ENCODE measurements around the gene ZMYND15.

ZMYND15 gene

DNA sequence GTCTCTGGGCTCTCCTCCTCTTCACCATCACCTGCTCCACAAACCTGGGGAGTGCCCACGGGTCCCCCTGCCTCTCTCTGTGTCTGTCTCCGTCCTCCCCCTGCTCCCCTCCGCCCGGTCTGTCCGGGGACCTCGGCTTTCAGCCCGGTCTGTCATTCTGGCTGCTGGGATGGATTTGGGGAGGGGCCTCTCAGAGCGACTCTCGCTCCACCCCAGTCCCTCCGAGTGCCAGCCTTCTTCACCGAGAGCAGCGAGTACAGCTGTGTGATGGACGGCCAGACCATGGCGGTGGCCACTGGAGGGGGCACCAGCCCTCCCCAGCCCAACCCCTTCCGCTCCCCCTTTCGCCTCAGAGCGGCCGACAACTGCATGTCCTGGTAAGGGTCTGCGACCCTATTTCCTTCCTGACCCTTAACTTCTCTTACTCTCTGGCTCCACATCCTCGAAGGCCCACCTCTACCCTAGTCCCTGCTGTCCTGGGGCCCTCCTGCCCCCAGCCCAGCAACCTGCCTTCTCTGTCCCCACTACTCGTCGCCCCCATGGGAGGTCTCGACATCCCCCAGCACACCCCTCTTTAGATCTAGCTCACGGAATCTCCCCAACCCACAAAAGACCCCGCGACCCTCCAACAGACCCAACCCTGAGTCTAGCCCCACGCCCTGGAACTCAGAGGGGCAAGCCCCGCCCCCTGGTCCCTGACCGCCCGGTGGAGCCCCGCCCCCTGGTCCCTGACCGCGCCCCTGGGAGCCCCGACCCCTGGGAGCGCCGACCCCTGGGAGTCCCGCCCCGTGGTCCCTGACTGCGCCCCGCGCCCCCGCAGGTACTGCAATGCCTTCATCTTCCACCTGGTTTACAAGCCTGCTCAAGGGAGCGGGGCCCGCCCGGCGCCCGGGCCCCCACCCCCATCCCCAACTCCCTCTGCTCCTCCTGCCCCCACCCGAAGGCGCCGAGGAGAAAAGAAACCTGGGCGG, 5.7 kb downstream of the ZMYND15 start:
- DNase-seq = no peak

DNA sequence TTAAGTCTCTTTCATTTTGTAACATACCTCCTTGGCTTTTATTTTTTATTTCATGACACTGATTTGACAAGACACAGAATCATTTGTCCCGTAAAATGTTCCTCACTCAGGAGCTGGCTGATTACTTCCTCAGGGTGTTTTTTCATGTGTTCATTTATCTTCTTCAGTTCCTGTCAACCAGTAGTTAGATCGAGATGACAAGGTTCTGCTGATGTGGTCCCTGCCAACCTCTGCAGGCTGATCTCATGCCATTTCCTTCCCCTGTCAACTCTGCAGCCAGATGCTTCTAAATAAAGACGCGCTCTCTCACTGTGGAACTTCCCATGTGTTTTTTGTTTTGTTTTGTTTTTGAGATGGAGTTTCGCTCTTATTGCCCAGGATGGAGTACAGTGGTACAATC, 8.2 kb downstream of the ZMYND15 start:
- no peak for DNase-seq

DNA sequence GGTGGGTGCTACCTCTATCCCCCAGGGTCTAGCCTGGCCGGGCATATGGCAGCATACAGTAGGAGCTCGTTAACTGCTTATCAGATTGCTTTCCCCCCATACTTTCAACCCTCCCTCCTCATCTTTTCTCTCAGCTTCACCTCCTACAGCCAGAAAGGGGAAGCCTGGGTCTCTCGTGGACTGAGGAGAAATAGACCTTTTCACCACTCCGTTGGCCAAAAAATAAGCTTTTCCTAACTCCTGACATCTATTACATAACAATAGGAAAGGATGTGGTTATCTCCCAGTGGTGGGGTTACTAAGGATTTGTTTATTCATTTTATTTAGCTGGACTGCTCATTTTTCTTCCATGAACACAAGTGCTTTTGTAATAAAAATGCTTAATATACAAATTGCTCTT, 9.1 kb downstream of the ZMYND15 start:
- no peak for DNase-seq

DNA sequence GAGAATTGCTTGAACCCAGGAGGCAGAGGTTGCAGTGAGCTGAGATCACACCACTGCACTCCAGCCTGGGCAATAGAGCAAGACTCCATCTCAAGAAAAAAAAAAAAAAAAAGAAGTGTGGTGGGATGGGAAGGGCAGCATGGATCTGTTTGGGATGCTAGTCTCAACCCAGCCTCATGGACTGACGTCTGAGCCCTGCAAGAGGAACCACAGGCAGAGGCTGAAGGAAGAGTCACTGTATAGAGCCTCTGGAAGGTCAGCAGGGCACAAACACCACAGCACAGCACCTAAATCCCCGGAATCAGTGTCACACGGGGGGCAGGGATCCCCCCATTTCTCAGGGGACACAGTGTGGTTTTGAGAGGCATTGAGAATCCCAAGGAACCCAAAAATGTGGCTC, 11.0 kb downstream of the ZMYND15 start:
- DNase-seq = no peak

DNA sequence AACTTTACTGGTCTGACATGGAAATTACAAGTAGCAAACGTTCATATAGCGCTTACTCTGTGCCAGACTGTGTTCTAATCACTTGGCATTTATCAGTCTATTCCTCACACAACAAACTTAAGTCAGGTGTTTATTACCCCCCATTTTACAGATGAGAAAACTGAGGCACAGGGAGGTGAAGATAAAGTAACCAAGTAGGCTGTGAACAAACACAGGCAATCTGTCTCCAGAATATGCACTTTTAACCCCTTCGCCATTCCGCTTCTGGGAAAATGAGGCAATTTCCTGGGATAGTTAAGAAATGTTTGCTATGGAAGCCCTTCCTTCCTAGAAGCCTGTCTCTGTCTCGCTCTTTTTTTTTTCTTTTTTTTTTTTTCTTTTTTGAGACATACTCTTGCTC, 12.3 kb downstream of the ZMYND15 start:
- no peak for DNase-seq

DNA sequence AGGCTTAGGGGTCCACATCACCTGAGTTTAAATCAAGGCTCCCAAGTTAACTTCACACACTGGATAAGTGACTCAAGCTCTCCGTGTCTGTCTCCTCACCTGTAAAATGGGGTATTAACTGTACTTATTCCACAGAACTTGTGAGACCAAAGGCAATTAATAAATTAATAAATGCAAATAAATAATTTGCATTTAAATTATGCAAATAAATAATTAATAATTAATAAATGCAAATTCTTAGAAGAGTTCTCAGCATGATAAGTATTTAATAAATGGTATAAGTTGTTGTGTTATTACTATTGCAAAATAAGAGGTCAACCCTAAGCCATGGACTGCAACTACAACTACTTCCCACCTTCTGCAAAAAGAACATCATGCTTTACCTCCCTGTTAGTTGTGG, 13.8 kb downstream of the ZMYND15 start:
- no peak for DNase-seq

DNA sequence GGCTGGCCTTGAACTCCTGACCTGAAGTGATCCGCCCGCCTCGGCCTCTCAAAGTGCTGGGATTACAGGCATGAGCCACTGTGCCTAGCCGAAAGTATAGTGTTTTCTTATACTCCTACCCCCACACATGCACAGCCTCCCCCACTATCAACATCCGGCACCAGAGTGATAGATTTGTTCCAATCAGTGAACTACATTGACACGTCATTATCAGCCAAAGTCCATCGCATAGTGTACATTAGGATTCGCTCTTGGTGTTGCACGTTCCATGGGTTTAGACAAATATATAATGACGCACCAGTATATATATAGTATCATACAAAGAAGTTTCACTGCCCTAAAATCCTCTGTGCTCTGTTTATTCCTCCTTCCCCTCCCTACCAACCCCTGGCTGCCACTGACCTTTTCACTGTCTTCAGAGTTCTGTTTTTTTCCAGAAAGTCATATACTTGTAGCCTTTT, 20.2 kb downstream of the ZMYND15 start:
- DNase-seq = no peak

DNA sequence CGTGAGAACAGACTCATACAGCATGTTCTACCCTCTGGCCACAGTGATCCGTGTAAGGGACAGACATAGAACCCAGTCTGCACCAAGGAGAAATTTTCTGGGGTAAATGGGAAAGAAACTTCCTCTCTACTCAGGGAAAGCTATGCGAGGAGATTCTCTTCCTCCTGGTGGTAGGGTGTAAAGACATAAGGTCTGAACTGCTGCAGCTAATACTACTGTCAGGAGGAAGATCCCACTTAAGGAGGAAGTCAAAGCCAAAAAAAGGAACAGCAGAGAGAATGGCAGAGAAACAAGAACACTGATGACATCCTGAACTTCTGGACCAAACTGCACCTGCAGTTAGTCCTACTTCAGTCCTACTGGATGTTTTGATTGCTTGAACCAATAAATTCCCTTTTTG, 25.0 kb downstream of the ZMYND15 start:
- no peak for DNase-seq

DNA sequence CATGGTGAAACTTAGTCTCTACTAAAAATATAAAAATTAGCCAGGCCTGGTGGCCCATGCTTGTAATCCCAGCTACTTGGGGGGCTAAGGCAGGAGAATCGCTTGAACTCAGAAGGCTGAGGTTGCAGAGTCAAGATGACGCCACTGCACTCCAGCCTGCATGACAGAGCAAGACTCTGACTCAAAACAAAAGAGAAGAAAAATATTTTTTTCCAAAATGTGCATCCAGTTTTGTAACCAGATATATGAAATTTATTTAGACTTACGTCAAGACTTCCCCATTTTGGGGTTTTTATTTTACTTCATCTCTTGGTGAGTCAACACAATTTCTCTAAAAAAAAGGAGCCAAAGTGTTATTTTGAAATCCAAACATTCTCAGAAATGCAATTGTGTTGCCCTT, 26.6 kb downstream of the ZMYND15 start:
- DNase-seq = no peak

DNA sequence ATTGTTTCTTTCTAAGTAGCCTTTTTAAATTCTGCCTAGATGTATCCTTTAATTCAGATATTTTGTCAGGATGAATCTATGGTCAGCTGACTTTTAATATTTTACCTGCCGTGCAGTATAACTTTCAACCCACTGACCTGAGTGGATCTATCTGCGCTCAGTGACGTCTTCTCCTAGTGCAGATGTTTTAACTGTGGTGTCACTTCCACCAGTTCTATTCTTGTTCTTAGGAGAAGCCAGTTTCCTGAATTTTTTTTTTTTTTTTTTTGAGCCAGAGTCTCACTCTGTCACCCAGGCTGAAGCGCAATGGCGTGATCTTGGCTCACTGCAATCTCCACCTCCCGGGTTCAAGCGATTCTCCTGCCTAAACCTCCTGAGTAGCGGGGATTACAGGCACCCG, 27.1 kb downstream of the ZMYND15 start:
- no peak for DNase-seq

DNA sequence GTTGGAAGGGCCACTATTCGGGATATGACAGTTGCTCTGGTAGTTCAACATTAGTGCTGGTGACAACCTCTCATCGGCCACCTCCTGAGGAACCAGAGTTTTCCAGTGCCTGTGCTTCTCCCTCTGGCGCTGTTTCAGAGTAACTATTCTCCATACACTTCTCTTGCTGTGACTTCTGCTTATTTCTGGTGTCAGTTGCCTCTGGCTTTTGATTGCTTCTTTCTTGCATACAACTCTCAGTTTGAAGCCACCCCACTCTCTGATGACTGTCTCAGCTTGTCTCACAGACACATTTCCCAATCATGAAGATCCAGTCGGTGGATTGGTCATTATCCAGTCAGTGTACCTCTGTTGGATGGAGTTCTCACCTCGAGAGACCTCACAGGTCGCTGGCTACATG, 28.7 kb downstream of the ZMYND15 start:
- no peak for DNase-seq

DNA sequence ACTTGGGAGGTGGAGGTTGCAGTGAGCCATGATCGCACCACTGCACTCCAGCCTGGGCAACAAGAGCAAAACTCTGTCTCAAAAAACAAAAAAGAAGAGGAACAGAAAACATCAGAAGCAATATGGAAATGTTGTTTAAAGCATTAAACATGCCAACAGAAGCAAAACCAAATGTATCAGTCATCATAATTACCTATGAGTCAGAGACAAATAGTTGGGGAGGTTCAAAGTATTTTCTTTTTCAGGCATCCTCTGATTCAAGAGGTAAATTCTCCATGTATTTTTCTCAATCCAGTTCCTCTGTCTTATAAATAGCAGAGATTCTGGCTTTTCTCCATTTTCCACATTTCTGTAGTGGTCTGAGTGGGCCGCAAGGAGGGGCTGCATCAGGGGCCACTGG, 30.0 kb downstream of the ZMYND15 start:
- DNase-seq = no peak

DNA sequence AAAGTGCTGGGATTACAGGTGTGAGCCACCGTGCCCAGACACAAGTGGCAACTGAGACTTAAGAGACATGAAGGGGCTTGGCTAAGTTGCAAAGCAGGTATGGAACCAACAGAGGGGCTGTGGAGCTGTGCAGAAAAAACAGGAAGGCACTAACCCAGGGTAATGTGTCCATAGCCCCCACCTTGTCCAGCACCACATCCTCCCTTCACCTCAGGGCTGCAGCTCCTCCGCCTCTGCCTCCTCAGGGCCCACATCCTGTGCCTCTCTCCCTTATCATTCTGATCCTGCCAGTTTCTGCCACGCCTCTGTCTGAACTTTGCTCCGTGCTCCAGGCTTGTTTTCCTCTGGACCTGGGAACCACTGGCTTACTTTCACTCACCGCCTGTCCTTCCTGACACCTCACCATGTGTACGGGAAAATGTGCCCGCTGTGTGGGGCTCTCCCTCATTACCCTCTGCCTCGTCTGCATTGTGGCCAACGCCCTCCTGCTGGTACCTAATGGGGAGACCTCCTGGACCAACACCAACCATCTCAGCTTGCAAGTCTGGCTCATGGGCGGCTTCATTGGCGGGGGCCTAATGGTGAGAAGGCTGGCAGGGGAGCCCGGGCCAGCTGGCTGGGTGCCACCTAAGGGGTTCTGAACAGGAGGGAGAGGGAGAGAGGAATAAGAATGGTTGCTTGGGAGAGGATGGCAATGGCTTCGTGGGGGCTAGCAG, 32.0 kb downstream of the ZMYND15 start, which contains the start of gene TM4SF5:
TSS of gene TM4SF5 (plus strand) at position 368 of the 716 bp plus-strand sequence. CDS start at position 405, 37 bp downstream.
- no peak for DNase-seq

DNA sequence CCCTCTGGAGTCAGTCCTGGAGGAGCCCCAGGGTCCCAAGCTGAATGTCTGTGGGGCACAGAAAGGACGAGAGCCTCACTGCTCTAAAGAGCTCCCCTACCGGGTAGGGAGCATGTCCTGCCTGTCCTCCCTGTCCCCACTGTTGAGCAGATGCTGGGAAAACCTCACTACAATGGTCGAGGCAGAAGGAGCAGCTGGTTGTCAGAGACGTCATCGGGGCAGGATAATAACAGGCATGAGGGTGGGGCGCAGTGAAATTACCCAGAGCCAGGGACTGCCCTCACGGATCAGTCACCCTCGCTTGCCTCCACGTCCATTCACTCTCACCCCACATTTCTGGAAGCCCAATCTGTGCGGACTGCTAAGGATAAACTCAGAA, 32.6 kb downstream of the ZMYND15 start:
- no peak for DNase-seq

DNA sequence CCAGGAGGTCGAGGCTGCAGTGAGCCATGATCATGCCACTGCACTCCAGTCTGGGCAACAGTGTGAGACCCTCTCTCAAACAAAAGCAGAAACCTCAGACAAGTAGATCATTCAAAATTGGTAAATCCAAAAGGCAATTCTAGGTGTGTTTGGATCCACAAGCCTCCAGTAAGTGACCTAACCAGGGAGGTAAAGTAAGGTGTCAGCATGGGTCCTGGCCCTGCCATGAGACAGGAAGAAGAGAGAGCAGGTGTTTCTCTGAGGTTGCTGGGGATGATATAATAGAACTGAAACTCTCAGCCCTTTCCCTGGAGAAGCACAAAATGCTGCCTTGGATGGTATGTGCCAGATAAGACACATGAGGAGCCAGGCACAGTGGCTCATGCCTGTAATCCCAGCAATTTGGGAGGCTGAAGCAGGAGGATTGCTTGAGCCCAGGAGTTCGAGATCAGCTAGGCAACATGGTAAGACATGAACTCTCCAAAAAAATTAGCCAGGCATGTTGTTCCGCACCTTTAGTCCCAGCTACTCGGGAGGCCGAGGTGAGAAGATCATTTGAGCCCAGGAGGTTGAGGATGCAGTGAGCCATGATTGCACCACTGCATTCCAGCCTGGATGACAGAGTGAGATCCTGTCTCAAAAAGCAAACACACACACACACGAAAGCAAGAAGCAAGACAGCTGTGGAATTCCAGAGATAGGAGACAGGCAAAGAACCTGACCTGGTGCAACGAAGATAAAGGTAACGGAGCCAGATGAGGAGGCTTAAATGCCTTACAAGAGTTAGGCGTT, 38.5 kb downstream of the ZMYND15 start:
- DNase-seq = no peak

DNA sequence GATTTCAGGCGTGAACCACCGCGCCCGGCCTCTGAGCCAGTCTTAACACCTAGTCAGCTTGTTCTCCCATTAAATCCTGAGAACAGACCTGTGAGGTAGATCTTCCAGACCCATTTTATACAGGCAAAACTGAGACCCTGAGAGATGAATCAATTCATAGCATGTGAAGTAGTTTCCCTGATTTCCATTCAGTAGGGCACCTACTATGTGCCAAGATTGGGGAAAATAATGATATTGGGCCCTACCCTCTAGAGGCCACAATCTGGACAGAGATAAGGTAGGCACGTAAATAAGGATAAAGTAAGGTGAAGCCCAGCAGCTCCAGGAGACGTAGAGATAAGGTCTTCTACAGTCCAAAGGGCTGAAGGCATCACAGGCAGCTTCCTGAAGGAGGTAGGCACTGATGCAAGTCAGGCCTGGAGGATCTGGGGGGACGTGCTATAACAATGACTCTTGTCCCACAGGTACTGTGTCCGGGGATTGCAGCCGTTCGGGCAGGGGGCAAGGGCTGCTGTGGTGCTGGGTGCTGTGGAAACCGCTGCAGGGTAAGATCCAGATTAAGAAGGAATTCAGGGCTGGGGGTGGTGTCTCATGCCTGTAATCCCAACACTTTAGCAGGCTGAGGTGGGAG, 40.8 kb downstream of the ZMYND15 start:
- DNase-seq = no peak

DNA sequence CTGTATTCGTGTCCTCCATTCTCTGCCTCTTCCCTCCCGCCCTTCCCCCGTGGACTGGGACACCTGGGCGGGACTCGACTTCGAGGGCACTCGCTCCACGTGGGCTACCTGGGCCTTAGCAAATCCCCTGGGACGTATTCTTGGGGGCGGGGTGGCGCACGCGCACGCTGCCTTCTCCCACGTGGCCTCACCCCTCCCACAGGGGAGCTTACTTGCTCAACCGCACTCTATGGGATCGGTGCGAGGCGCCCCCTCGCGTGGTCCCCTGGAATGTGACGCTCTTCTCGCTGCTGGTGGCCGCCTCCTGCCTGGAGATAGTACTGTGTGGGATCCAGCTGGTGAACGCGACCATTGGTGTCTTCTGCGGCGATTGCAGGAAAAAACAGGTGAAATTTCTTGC, 43.0 kb downstream of the ZMYND15 start:
- DNase-seq = no peak

DNA sequence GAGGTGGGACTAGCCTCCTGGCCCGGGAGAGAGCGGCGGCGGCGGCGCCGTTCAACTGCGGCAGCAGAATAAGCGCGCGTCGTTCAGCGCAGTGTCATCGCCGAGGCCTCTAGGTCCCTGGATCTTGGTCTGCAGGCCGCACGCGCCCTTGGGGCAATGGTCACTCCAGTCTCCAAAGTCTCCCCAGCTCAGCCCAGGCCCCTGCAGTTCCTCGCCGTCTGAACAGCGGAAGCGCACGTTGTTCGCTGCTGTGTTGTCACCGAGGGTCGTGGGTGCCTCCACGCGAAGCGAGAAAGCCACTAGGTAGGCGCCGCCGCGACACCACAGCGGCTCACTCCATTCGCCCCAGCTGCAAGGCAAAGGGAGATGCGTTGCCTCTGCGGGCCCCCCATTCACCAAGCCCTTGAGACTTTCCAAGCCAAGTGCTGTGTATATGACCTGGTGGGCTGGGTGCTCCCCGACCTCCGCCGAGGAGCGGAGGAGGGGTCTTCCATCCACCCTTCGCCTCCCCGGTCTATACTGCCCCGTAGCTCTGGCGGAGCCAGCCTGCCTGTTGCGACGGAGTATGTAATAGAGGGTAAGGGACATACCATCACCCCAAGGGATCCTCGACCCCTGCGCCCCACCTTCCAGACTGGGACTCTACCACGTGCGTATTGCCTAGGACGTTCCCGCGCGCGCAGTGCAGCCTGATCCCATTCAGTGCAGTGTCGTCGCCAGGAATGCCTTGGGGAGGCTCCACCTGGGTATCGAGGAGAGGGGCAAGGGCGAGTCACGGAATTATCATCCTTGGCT, 45.9 kb downstream of the ZMYND15 start:
- no peak for DNase-seq

DNA sequence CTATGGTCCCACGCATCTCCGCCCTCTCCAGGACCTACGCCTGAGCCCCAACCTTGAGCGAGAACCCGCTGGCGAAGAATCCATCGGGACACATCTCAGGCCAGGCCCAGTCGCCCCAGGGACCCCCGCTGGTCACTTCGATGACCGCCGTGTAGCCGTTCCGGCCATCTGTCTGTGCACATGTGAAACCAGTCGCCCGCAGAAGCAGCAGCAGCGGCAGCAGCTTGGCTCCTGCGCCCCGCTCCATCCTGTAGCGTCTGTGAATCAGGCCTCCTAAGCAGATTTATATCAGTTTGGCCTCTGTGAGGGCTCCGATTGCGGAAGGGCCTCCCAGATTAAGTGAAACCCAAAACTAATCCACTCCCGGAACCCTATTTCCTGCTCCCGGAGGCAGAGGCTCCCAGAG, 46.5 kb downstream of the ZMYND15 start, which contains the start of gene VMO1:
TSS of gene VMO1 (minus strand) at position 259 of the 406 bp plus-strand sequence. CDS start at position 247, 12 bp downstream.
- DNase-seq = no peak

DNA sequence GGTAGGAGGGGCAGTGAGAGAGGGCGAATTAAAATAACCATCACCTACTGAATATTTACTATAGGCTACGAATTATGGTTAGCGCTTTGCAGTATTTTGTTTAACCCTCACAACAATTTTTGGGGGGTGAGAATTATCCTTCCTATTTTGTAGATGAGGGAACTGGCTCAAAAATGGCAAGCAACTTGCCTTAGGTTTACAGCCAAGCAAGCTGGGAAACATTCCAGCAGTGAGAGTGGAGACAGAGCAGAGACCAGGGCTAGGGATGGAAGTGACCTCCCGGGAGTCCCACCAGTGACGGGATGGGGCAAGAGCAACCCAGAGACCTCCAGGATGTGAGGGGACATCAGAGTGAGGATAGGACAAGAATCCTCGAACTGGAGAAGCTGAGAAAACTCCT, 46.9 kb downstream of the ZMYND15 start:
- no peak for DNase-seq

DNA sequence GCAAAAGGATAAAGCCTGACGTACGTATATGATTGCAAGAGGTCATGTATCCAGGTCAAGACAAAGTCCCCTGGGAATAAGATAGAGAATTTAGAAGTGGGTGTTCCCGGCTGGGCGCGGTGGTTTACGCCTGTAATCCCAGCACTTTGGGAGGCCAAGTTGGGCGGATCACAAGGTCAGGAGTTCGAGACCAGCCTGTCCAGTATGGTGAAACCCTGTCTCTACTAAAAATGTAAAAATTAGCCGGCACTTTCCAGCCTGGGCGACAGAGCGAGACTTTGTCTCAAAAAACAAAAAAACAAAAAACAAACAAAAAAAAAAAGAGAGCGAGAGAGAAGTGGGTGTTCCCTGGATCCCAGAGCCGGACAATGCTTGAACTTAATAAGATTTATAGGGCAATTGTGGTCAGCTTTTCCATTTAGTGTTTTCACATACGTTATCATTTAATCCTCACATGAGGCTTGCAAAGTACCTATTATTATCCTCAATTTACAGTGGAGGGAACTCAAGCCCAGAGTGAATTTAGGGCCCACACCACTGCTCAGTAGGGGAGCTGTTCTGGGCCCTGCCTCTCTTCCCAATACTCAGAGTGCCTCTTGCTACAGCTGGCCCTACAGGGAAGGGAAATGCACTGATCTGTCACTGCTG, 48.6 kb downstream of the ZMYND15 start:
- DNase-seq = no peak

All from activated CD4-positive, CD25-positive, alpha-beta regulatory T cell (primary cell).